Stomach (tissue), 9 donors: Measurements from ENCODE around the gene GTF2I. TPM values are rescaled to one million over a fixed set of nuclear protein-coding genes. Genes with fewer than 3 reads are reported as not detected.
"Not testable (repeated sequence)": the region's sequence is repeated elsewhere in the genome, so short reads cannot be mapped to it uniquely, and the experiment has no call there.

Experiments
- DNase-seq, 2 donors: peaks; one replicate each; pipeline versions ENCODE4 v3.0.0 to v3.0.0-alpha.2; 2013 to 2019
- H3K27ac ChIP-seq, 5 donors: fragments of 200-600 bp in 4 of 5; sonication (generic) in 4 of 5; one replicate each; pipeline ENCODE4 v1.5.1; 2013 to 2019; ENCODE audit warnings: mild to moderate bottlenecking in 1 of 5, moderate library complexity in 1 of 5
- H3K27me3 ChIP-seq, 3 donors: fragments of 200-600 bp; sonication (generic); one replicate each; pipeline ENCODE4 v1.5.1; 2017 to 2019; ENCODE audit warnings: mixed run types in 1 of 3
- H3K36me3 ChIP-seq, 4 donors: fragments of 200-600 bp; sonication (generic); 1 replicate in 3 of 4; 2 replicates in 1 of 4; pipeline ENCODE4 v1.5.1; 2016 to 2019
- H3K4me1 ChIP-seq, 4 donors: fragments of 200-600 bp; sonication (generic); one replicate each; pipeline ENCODE4 v1.5.1; 2016 to 2019
- H3K4me3 ChIP-seq, 4 donors: fragments of 200-600 bp; sonication (generic) in 3 of 4; one replicate each; pipeline ENCODE4 v1.5.1; 2016 to 2019; ENCODE audit warnings: mild to moderate bottlenecking in 1 of 4
- H3K9me3 ChIP-seq, 4 donors: fragments of 200-600 bp; sonication (generic); one replicate each; pipeline ENCODE4 v1.5.1; 2016 to 2019
- EP300 ChIP-seq: sonication (generic); formaldehyde crosslinking; IDR thresholded peaks from one replicate; pipeline ENCODE4 v1.6.1; 2017; ENCODE audit warnings: antibody characterized with exemption
- POLR2A ChIP-seq, 4 donors: fragments of 450-650 bp; IDR thresholded peaks; one replicate each; pipeline ENCODE4 v1.6.1; 2016; ENCODE audit warnings: antibody characterized with exemption in 4 of 4, control low read depth in 2 of 4, mild to moderate bottlenecking in 1 of 4, moderate library complexity in 1 of 4
- POLR2AphosphoS5 ChIP-seq, 3 donors: sonication (generic); formaldehyde crosslinking; IDR thresholded peaks; one replicate each; pipeline ENCODE4 v1.6.1; 2016; ENCODE audit warnings: antibody characterized with exemption in 3 of 3
- WGBS, 5 donors: extraction: QIAGEN DNeasy Blood & Tissue Kit in 3 of 5; methylation state at CpG; one replicate each; pipeline versions ENCODE4 v1.1.5 to v1.1.7; 2013 to 2018; 5-methylcytosine and 5-hydroxymethylcytosine counted together
- intact Hi-C: fragments of 100-400 bp; cut with DNase I; formaldehyde crosslinking; loops from one replicate; pipeline ENCODE4 v1.15.1; 2023; ENCODE audit warnings: low total_unique reads
- polyA plus RNA-seq, 3 donors: library from polyadenylated mRNA; stranded (reverse); fragments of 200-250 nt; gene quantifications; one replicate each; pipeline ENCODE4 v1.2.3, GENCODE V29; 2013
- total RNA-seq, 5 donors: library from RNA; depleted of rRNA; stranded (reverse); fragments of >200 nt; gene quantifications; one replicate each; pipeline versions ENCODE4 v1.1.0 to v1.2.3, GENCODE V29; 2014 to 2016
- TF ChIP-seq, protein P1 (sequence below), 7 experiments: fragments of 450-650 bp in 4 of 7; fragments of 200-600 bp in 3 of 7; sonication (generic) in 3 of 7; IDR thresholded peaks; one replicate each; pipeline ENCODE4 v1.5.1; 2016 to 2019; ENCODE audit warnings: antibody characterized with exemption in 7 of 7, control low read depth in 2 of 7, mild to moderate bottlenecking in 1 of 7
- donor health status: healthy with polysubstance abuse.
- donor health status: Bipolar disorder and iron deficiency.
- donor health status: healthy.

The GTF2I gene
- total and polyA plus RNA-seq, 8 donors, result 15.9 to 340 (median 132) TPM

- DNase-seq, H3K9me3 ChIP-seq, H3K27me3 ChIP-seq, intact Hi-C loops, H3K4me3 ChIP-seq: not testable (repeated sequence)
- H3K4me1 ChIP-seq, result peaks cover 45 to 83% (median 64%) of the 10 kb centered on the region in 4 donors
- WGBS, 5 donors, result 66 to 77% (median 69%) methylated on average over 21 of the region's 21 CpGs
- H3K27ac ChIP-seq, result peak overlapping the region; percentile 49 to 100 (median 98)
- H3K36me3 ChIP-seq, result peaks cover 0 to 27% (median 21%) of the 10 kb centered on the region in 4 donors
These were observed 4.6 kb downstream of the GTF2I start for GRCh38 chr7:74661836-74662794.

GRCh38 chr7:74665296-74665938 lies 7.9 kb downstream of the GTF2I start:
- peaks cover 0 to 29% (median 24%) of the 10 kb centered on the region in 4 donors for H3K36me3 ChIP-seq
- no peaks in the 10 kb centered on the region for H3K27me3 ChIP-seq
- TF ChIP-seq EP300, result no peak
- WGBS, 5 donors, result 90 to 94% (median 92%) methylated on average over 12 of the region's 12 CpGs
- peaks cover 24 to 86% (median 54%) of the 10 kb centered on the region in 4 donors for H3K4me1 ChIP-seq
- no peak for DNase-seq
- no peaks in the 10 kb centered on the region for H3K9me3 ChIP-seq
- H3K27ac ChIP-seq, result peak overlapping the region in 3 of 5 donors; percentile 22 to 100 (median 98)
- H3K4me3 ChIP-seq, result no peak overlapping the region
- intact Hi-C loops, result no loop called here

- H3K27me3 ChIP-seq, H3K9me3 ChIP-seq, H3K4me3 ChIP-seq, H3K27ac ChIP-seq, intact Hi-C loops, DNase-seq: not testable (repeated sequence)
- Histone ChIP-seq H3K4me1 (peaks cover 16 to 86% (median 47%) of the 10 kb centered on the region in 4 donors), H3K36me3 (peaks cover 0 to 29% (median 24%) of the 10 kb centered on the region in 4 donors)
- 88 to 96% (median 95%) methylated on average over 7 of the region's 7 CpGs for WGBS, 5 donors
These were observed 9.5 kb downstream of the GTF2I start for GRCh38 chr7:74667013-74667412.

DNA sequence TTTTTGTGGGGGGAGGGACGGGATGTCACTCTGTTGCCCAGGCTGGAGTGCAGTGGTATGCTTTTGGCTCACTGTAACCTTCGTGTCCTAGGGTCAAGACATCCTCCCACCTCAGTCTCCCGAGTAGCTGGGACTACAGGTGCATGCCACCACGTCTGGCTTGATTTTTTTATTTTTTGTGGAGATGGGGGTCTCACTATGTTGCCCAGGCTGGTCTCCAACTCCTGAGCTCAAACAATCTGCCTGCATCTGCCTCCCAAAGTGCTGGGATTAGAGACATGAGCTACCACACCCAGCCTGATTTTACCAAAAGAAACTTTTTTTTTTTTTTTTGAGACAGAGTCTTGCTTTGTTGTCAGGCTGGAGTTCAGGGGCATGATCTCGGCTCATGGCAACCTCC lies 10.0 kb downstream of the GTF2I start:
- H3K27ac ChIP-seq, H3K9me3 ChIP-seq, intact Hi-C loops, H3K4me3 ChIP-seq, H3K27me3 ChIP-seq: not testable (repeated sequence)
- peak in 1 of 2 donors; percentile 7 for DNase-seq
- peaks cover 0 to 29% (median 24%) of the 10 kb centered on the region in 4 donors for H3K36me3 ChIP-seq
- H3K4me1 ChIP-seq, result peaks cover 19 to 86% (median 48%) of the 10 kb centered on the region in 4 donors
- 84 to 92% (median 91%) methylated on average over 5 of the region's 5 CpGs for WGBS, 5 donors

DNA sequence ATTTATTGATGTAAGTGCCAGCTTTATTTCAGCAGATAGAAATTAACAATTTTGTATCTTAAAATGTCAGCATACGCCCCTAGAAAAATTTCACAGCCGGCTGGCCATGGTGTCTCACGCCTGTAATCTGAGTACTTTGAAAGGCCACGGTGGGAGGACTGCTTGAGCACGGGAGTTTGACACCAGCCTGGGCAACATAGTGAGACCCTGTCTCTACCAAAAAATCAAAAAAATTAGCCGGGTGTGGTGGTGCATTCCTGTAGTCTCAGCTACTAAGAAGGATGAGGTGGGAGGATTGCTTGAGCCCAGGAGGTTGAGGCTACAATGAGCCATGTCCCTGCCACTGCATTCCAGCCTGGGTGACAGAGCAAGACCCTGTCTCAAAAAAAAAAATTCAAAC lies 14.1 kb downstream of the GTF2I start:
- Histone ChIP-seq H3K27ac (peak overlapping the region in 2 of 5 donors; percentile 2 to 53), H3K27me3 (no peaks in the 10 kb centered on the region), H3K36me3 (peaks cover 0 to 25% (median 13%) of the 10 kb centered on the region in 4 donors), H3K4me3 (no peak overlapping the region), H3K9me3 (no peaks in the 10 kb centered on the region), H3K4me1 (peaks cover 11 to 78% (median 45%) of the 10 kb centered on the region in 4 donors)
- TF ChIP-seq POLR2AphosphoS5 (IDR thresholded peaks at IDR 0.05) (no peak), POLR2A (IDR thresholded peaks at IDR 0.05) (no peak), EP300 (no peak)
- TF ChIP-seq, protein P1, sequence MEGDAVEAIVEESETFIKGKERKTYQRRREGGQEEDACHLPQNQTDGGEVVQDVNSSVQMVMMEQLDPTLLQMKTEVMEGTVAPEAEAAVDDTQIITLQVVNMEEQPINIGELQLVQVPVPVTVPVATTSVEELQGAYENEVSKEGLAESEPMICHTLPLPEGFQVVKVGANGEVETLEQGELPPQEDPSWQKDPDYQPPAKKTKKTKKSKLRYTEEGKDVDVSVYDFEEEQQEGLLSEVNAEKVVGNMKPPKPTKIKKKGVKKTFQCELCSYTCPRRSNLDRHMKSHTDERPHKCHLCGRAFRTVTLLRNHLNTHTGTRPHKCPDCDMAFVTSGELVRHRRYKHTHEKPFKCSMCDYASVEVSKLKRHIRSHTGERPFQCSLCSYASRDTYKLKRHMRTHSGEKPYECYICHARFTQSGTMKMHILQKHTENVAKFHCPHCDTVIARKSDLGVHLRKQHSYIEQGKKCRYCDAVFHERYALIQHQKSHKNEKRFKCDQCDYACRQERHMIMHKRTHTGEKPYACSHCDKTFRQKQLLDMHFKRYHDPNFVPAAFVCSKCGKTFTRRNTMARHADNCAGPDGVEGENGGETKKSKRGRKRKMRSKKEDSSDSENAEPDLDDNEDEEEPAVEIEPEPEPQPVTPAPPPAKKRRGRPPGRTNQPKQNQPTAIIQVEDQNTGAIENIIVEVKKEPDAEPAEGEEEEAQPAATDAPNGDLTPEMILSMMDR (IDR thresholded peaks at IDR 0.05), result no peak
- 57 to 68% (median 60%) methylated on average over 6 of the region's 6 CpGs for WGBS, 5 donors
- intact Hi-C loops, result no loop called here
- DNase-seq, result no peak

GRCh38 chr7:74672343-74672915 lies 14.9 kb downstream of the GTF2I start:
- WGBS, 5 donors, result 38 to 60% (median 41%) methylated on average over 6 of the region's 6 CpGs

More at GRCh38 chr7:74672343-74672915, 14.9 kb downstream of the GTF2I start:
- no peaks in the 10 kb centered on the region for H3K27me3 ChIP-seq
- no peak for TF ChIP-seq EP300
- TF ChIP-seq POLR2AphosphoS5 (IDR thresholded peaks at IDR 0.05), result no peak
- TF ChIP-seq, protein P1 (IDR thresholded peaks at IDR 0.05), result no peak
- no peaks in the 10 kb centered on the region for H3K9me3 ChIP-seq
- H3K27ac ChIP-seq, result peak overlapping the region in 4 of 5 donors; percentile 33 to 53 (median 45)
- no peak for DNase-seq
- peaks cover 0 to 17% (median 9%) of the 10 kb centered on the region in 4 donors for H3K36me3 ChIP-seq
- H3K4me3 ChIP-seq, result no peak overlapping the region
- intact Hi-C loops, result no loop called here
- peaks cover 11 to 76% (median 44%) of the 10 kb centered on the region in 4 donors for H3K4me1 ChIP-seq
